NCI-H2227 treated with DMSO at 0.1 percent for 48 hours (cell line): ENCODE data around the gene PARVG.
A peak's percentile ranks its signal among the peaks of the same experiment; 100 is the strongest.

ENCODE experiments used
- DNase-seq: peaks from one replicate; lab custom pipeline; 2025; lab: John Stamatoyannopoulos, UW

The PARVG gene

GRCh38 chr22:44154436-44154942, 26.2 kb upstream of the PARVG start:
- no peak for DNase-seq

GRCh38 chr22:44155115-44155514, 25.6 kb upstream of the PARVG start:
- DNase-seq: no peak

GRCh38 chr22:44157916-44158618, 22.7 kb upstream of the PARVG start:
- no peak for DNase-seq

- no peak for DNase-seq
These were observed 21.9 kb upstream of the PARVG start for GRCh38 chr22:44158816-44159215.

GRCh38 chr22:44159221-44159620, 21.5 kb upstream of the PARVG start:
- no peak for DNase-seq

- DNase-seq: no peak
These were observed 20.9 kb upstream of the PARVG start for GRCh38 chr22:44159811-44160210.

DNA sequence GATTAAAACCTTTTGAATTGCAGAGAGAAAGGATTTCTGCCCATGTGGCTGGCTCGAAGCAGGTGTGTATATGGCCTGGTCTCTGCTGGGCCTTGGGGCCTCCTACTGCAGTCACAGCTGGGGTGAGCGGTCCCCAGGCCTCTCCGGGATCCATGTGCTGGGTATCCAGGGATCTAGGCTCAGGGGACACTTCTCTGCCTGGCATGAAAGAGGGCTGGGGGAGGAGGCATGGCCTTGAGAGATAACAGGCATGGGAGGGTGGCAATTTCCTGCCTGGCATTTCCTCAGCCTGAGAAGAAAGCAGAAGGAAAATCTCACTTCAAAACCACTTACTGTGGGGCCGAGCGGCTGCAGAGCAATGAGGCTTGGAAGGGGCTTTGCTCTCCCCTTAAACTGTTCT, 20.3 kb upstream of the PARVG start:
- no peak for DNase-seq

DNA sequence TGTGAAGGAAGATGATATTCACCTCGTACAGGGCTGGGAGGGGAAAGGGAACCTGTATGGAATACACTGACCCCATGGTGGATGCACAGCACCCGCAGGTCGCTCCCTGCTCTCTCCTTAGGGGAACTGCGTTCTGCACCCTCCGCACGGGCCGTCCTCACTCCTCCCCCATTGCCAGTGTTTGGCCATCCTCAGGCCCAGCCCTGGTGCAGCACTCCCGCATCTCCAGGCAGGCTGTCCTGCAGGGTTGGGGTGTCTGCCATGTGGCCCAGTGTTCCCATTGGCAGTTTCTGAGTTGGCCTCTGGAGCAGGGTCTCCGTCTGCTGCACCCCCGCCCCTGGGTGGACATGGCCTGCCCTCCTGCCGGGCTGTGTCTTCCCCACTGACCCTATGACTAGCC, 19.1 kb upstream of the PARVG start:
- no peak for DNase-seq

- no peak for DNase-seq
These were observed 17.8 kb upstream of the PARVG start for GRCh38 chr22:44162960-44163359.

GRCh38 chr22:44163536-44163935, 17.2 kb upstream of the PARVG start:
- DNase-seq: no peak

- DNase-seq: no peak
These were observed 16.7 kb upstream of the PARVG start for GRCh38 chr22:44164031-44164430.

- DNase-seq: no peak
These were observed 15.3 kb upstream of the PARVG start for GRCh38 chr22:44165286-44165874.

DNA sequence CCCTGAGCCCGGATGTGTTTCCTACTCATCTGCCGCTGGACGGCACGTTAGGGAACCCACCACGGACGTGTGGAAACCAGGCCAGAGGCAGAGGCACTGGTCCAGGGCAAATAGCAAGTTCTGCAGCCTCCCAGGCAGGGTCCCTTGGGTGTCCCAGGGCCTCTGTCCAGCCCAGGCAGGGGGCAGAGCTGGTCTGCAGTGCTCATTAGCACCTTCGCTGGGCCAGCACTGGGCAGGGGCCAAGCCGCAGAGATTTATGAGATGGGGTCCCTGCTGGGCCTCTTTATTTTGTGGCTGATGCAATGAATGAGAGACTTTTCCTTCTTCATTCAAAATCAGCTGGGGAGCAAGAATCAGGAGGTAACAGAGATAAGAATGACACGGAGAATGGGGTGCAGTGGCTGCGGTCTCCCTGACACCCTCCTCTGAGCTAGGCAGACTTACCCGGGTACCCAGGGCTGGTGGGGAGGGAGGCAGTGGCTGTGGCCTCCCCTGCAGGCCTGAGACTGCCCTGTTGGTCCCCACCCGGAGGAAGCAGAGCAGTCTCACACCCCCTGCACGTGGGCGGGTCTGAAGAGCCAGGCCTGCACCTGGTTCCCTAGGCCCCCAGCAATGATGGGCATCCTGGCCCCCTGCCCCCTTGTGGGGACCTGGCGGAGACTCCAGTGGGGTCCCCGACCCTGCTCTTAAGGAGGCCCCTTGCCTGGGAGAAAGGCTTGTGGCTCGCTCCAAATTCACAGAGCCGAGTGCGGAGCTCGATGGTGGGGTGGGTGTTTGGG, 14.0 kb upstream of the PARVG start:
- no peak for DNase-seq

DNA sequence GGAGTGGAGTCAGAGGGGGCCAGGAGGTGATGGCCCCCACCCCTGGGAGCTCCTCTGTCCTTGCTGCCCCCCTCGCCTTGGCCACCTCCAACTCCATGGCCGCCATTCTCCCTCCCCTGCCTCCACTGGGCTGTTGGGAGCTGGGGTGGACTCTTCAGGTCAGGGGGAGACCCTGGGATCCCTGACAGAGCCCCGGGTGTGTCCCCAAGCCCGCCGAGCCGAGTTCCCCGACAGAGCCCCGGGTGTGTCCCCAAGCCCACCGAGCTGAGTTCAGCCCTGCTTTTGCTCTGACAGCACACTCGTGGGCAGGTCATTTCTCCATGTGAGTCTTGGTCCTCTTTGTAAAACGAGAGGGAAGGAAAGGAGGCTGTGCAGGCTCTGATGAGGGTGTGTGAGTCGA, 13.2 kb upstream of the PARVG start:
- DNase-seq: no peak

GRCh38 chr22:44168206-44168605, 12.5 kb upstream of the PARVG start:
- DNase-seq: no peak

DNA sequence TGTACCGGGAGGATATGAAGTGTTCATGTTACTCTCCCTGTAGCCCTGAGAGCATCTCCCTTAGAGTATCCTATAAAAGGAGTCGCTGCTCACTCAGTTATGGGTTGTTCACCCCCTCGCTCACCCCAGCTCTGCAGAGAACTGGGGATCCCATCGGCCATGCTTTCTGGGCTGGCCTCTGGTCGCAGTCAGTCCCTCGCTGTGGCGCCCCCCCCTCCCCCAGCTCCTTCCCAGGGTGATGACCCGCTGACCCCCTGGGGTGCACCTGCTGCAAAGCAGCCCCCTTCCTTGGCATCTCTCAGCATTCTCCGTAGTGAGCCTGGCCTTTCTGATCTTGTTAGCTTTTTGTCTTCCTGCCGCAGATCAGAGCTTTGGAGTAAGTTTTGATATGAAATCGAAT, 10.3 kb upstream of the PARVG start:
- no peak for DNase-seq

GRCh38 chr22:44171561-44171960, 9.2 kb upstream of the PARVG start:
- no peak for DNase-seq

DNA sequence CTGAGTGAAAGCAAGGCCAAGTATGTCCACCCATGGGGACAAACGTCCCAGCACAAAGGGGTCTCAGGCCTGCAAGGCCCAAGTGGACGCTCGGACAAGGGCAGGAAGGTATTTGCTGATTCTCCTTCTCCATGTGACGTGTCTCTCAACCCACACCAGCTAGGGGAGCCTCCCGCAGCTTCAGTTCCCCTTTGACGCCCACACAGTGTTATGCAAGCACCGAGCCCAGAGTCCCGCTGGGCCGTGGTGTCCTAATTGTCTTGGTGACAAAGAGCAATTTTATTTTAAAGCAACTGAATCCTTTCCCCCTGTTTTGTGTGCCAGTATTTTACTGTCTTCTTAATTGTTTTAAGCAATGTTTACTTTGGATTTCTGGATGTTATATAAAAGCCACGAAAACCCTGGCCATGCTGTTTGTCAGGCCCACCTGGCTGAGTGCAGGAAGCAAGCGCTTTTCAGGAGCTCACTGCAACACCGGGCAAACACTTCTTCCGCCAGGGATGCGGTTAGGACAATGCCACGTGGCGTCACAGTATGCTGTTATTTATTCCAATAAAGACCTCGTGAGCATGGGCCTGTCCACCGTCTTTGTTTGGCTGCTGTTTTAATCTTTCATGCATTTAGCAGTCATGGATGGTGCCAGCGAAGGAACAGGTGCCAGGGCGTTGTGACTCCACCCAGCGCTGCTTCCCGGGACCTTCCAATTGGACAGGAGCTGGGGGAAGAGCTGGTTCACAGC, 8.2 kb upstream of the PARVG start:
- DNase-seq: no peak

DNA sequence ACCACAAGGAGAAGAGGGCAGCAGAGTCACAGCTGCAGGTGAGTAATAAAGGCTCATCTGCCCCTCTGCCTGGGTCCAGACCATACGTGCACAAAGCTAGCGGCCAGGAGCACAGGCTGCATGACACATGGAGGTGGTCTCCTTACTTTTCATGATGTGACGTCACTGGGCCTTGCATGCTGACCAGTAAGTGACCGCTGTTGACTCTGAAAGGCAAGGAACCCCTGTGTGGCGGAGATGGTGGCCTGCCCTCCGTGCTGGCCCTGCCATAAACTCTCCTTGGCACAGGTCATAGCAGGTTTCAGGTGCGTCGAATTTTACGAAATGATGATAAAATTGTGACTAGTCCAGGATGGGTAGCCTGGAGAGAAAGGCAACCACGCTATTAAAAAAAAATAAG, 7.6 kb upstream of the PARVG start:
- no peak for DNase-seq

DNA sequence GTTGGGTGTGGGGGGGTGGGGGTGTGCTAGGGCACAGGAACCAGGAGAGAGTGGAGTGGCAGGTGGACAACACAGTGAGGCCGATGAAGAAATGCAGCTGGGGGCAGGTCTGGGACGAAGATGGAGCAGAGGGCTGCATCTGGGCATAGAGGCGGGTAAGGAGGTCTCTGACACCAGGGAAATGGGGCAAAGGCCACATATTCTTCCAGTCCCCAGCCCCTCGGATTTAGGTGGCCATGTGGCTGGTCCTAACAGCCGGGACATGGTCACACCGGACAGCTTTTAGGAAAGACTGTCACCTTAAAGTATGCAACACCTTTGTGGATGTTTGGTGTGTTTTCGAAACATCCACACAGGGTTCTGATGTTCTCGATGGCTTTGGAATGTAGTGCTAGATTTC, 5.0 kb upstream of the PARVG start:
- no peak for DNase-seq

DNA sequence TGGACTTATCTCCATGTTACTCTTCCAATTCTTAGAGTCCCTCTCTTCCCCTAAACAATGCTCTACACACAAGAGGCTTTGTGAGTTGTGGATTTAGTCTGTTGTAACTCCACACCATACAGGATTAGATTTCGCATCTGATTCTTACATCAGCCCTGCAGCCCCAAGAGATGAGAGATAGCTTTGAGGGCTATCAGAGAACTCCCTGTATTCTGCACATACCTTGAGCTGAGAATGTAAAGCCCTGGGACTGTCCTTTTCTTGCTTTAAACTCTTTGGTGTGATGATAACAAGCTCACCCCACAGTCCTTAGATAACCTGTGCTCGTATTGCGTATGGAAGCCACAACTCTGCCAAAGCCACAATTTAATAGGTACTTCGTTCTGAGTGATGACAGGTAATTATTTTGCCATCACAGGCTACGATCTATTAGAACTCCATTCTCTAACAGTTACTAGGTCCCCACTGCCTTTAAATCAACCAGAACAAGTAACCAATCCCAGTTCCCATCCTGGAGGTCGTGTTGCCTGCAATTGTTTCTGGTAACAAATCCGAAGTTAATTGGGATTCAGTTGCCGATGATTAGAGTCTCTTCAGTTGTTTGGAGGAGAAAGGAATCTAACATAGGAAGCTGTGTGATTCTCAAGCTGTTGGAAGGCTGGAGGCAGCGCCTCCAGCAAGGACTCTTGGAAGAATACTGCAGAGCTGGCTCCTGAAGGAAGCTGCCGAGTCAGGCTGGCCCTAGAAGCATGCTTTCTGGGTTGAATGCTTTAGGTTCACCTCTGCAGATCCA, 1.3 kb upstream of the PARVG start:
- DNase-seq: peak; percentile 58
